HUDEP-2 (cell line): ENCODE measurements around the gene SOX6.
"Not testable (repeated sequence)": the region's sequence is repeated elsewhere in the genome, so short reads cannot be mapped to it uniquely, and the experiment has no call there.

Experiments used
- DNase-seq, 76 experiments: peaks; one replicate each; lab custom pipeline; 2025; ENCODE audit not compliant: unreplicated experiment in 76 of 76; lab: John Stamatoyannopoulos, UW

The SOX6 gene

GRCh38 chr11:16158426-16158994 is 197.8 kb downstream of the SOX6 start:
- no peak for DNase-seq

GRCh38 chr11:16157327-16157726 is 199.0 kb downstream of the SOX6 start:
- DNase-seq: no peak

DNA sequence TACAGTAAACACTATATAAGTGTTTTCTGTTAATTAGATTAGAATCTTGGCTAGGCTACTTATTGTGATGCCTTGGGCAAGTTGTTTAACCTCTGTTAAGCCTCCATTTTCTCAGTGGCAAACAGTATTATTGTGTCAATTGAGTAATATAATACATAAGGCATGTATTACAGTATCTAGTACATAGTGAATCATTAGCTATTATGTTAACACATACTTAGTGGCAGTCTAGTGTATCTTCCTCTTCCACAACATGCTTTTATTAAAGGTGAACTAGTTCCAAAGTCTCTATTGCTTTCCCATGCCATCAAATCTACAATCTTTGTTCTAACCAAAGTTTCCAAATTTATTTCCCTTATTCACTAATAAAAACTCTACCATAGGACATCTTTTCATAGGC is 200.9 kb downstream of the SOX6 start:
- no peak for DNase-seq

DNA sequence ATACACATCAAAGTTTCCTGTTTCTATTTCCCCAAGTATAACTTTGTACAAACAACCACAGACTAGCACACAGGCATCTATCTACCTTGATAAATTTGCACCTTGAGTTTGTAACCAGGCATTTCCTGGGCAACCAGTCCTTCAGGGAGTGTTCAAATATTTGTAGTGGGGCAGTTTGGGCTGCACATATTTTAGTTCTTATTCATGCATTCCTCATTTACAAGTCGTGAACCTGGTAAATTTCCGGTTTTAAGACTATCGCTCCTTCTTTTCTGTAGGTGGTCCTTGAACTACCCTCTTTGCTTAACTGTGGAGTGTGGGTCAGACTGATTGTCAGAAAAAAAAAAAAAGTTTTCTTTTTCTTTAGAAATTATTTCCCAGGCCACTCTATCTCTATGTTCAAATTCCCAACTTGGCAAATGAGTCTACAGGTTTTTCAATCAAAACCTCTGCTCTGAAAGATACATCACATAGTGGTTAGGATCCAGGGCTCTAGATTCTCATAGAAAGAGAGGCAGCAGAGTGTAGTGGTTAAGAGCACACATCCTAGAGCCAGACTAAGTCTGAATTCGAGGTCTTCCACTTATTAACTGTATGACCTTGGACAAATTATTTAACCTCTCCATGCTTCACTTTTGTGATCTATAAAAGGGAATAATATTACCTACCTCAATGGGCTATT is 201.5 kb downstream of the SOX6 start:
- no peak for DNase-seq

DNA sequence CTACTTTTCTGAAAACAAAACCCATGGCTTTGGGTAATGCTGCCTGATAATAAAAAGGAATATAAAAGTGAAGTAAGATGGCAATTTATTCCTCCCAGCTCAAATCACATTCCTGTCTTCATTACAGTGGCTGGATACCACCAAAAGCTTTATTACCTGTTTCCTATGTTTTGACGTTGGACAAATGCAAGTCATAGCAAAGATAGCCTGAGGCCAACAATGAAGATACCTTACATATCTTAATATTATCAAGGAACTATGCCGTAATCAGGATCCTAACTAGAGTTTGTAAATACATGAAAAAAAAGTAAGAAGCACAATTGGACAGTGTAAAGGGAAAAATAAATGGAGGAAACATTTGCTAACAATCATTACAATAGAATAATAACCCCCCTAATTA is 202.4 kb downstream of the SOX6 start:
- DNase-seq: no peak

DNA sequence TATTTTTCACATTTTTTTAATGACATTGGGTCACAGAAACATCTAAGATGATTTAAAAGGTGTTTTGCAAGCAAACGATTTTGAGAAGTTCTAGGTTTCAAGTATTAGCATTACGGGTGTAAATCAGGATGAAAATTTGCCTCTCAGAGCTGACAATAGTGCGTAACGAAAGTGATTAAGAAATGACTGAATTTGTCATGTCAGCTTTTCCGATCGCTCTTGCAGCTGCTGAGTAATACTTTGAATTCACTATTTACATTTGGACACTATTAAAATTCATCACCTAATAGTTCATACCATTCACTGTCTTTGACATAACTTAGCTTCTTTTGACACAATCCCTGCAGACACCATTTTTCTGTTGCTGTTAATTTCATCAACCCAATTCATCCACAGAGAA is 205.2 kb downstream of the SOX6 start:
- DNase-seq: no peak

- no peak for DNase-seq
Measured at GRCh38 chr11:16149476-16149875, 206.9 kb downstream of the SOX6 start.

GRCh38 chr11:16148301-16148931 is 207.9 kb downstream of the SOX6 start:
- no peak for DNase-seq

DNA sequence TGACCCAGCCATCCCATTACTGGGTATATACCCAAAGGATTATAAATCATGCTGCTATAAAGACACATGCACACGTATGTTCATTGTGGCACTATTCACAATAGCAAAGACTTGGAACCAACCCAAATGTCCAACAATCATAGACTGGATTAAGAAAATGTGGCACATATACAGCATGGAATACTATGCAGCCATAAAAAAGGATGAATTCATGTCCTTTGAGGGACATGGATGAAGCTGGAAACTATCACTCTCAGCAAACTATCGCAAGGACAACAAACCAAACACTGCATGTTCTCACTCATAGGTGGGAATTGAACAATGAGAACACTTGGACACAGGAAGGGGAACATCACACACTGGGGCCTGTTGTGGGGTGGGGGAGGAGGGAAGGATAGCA is 209.4 kb downstream of the SOX6 start:
- not testable (repeated sequence) for DNase-seq

DNA sequence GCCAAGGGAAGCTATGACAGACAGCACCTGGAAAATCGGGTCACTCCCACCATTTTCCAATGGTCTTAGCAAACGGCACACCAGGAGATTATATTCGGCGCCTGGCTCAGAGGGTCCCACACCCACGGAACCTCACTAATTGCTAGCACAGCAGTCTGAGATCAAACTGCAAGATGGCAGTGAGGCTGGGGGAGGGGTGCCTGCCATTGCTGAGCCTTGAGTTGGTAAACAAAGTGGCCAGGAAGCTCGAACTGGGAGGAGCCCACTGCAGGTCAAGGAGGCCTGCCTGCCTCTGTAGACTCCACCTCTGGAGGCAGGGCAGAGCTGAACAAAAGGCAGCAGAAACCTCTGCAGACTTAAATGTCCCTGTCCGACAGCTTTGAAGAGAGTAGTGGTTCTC is 214.7 kb downstream of the SOX6 start:
- not testable (repeated sequence) for DNase-seq

- DNase-seq: not testable (repeated sequence)
Measured at GRCh38 chr11:16141162-16141561, 215.2 kb downstream of the SOX6 start.

- no peak for DNase-seq
Measured at GRCh38 chr11:16136792-16137390, 219.5 kb downstream of the SOX6 start.

DNA sequence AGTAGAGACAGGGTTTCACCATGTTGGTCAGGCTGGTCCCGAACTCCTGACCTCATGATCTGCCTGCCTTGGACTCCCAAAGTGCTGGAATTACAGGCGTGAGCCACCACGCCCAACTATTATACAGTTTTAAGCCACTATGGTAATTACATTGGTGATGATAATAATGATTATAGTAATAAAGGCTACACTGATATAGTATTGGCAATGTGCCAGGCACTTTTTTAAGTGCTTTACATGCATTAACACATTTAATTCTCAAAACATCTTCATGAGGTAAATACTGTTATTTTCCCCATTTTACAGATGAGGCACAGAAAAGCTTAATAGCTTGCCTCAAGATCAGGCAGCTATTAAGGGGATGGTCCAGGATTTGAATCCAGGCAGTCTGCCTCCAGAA is 222.5 kb downstream of the SOX6 start:
- no peak for DNase-seq

- no peak for DNase-seq
Measured at GRCh38 chr11:16127732-16128131, 228.6 kb downstream of the SOX6 start.

DNA sequence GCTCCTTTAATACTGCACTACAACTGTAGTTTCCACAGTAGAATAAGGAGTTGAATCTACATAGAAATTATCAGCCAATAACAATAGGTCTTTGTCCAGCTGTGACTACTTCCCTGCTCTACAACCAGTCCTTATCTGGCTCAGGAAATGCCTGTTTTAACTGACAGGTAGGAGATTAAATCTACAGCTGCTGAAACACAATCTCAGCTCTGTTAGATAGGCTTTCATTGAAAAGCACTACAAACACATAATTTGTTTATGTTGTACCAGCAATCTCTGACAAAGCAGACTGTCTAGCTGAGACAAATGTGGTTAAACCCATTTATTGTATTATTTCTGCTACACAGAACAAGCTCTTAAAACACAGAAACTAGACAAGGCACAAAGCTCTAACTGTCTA is 230.0 kb downstream of the SOX6 start:
- no peak for DNase-seq

- DNase-seq: no peak
Measured at GRCh38 chr11:16125796-16126195, 230.6 kb downstream of the SOX6 start.

- no peak for DNase-seq
Measured at GRCh38 chr11:16124390-16124789, 232.0 kb downstream of the SOX6 start.

DNA sequence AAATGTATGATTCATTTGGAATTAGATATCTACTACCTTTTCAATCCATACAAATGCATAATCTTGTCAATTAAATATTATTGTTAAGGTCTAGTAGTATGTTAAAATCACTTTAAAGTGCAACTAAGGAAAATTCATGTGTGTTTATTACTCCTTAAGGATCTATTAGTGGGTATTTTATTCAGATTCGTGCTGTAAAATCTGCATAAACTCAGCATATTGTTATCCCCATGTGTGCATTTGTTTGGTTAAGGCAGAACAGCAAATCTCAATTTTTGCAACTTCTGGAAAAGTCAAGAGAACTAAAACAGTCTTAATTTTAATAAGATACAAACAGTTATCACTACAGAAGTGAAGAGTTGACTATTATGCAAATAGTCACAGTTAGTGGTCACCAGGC is 234.5 kb downstream of the SOX6 start:
- no peak for DNase-seq

GRCh38 chr11:16120008-16120407 is 236.3 kb downstream of the SOX6 start:
- no peak for DNase-seq

DNA sequence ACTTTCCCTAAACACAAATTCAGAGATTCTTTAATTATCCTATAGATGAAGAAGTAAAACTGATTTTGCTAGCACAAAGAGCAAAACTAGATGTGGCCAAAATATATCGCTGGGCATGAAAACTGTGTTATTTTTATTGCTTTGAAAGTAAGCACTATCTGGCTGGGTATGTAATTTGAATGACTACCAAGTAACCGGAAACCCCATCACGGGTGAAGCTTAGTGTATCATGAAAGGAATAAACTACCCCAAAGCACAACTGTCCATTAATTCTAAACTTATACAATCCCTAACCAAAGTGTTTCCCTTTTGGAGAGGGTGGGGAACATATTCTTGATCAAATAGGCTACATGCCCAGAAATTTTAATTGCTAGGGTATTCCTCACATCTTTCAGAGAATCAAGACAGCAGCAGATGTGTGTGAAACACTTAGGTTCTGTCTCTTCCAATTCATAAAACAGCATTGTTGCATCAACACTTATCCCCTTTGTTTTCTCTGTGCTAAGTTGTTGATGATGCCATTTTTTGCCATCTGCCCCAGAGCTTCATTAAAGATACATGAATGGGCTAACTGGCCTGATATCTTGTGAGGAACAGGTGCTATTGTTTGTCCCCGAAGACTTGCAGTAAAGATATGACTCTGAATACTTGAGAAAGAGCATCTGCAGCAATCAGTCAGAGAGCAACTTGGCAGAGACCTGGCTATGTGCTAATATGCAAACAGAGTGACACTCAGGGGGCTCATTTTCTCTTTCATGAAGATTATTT is 238.2 kb downstream of the SOX6 start:
- DNase-seq: no peak
